HG02610 (cell line): ENCODE measurements around the gene ZFYVE28.

ENCODE experiments used
- ATAC-seq: cut with Tn5 transposase; IDR thresholded peaks from one replicate; pipeline ENCODE4 v1.9.1; 2021; ENCODE audit warnings: mild to moderate bottlenecking, moderate library complexity; ENCODE audit not compliant: unreplicated experiment

ZFYVE28 gene

DNA sequence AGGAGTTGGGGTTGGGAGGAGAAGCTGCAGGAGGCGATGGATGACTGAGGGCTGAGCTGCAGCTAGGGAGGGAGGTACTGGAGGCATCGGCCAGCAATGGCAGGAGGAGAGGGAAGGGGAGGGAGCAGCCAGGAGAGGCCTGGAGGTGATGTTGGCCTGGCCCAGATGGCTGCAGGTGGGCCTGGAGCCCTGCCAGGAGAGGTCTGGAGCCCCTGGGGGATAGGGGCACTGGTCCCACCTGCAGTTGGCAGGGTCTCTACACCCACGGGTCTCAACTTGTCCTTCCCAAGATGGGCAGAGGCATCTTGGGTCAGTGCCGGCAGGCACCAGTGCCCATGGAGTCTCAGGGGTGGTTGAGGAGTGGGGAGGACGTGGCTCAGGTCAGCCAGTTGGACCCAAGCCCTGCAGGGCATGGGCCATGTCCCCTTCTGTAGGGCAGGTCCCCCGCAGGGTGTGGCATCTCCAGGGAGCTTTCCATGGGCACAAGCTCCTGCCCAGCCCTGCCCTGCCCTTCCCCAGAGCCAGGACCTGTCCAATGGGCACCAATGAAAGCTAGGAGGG lies 153.9 kb downstream of the ZFYVE28 start:
- ATAC-seq, result no peak

DNA sequence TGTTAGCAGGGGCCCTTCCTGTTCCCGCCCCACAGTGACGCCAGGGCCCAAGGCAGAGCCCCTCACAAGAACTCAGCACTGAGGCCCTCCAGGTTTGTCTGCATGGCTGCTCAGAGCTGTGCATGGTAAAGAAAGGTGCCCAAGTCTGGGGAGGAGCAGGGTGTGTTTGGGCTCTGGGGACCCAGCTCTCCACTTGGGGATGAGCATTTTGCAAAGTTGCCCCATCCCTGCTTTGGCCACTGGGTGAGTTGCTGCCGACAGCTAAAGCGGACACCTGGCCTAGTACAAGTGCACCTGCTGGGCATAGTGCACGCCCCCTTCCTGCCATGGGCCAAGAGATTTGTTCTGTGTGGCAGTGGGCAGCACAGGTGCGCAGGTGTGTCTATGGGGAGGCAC lies 154.5 kb downstream of the ZFYVE28 start:
- no peak for ATAC-seq

DNA sequence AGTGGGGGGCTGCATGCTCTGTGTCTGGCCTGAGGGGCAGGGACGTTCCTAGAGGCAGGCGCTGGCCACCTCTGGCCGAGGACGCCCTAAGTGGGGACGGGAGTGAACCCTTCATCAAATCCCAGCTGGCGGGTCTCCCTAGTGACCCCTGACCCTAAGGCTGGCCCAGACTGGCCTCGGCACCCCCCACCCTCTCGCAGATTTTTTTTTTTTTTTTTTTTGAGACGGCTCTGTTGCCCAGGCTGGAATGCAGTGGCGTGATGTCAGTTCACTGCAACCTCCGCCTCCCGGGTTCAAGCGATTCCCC lies 155.5 kb downstream of the ZFYVE28 start:
- no peak for ATAC-seq

DNA sequence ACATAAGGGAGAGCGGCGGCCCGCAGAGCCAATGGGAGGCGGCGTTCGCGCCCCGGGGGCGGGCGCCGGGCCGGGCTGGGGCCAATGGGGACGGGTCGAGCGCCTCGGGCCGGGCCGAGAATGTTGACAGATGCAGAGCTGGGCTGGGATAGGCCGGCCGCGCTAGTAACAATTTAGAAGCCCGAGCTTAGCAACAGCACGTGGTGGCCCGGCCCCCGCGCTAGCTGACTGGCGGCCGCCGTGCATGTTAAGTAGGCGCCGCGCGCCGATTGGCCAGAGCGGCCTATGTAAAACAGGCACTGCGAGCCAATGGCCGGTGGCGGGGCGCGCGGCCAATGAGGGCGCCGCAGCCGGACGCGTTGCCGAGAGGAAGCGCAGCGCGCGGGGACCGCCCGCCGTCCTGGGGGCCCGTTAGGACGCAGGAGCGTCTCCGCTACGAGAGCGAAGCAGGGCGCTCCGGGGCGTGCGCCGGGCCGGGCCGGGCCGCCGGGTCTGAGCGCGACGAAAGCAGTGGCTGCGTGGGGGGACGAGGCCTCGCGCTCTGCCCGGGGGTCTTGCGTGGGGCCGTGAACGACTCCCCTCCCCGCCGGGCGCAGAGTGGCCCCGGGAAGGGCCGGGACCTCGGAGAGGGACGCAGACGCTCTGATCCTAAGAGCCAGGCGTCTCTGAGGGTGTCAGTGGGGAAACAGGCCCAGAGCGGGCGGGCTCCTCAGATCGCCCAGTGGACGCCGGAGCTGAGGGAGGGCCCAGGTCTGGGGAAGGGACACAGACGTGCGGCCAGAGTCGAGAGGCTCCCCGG lies 156.1 kb downstream of the ZFYVE28 start:
- peak; percentile 94 for ATAC-seq

DNA sequence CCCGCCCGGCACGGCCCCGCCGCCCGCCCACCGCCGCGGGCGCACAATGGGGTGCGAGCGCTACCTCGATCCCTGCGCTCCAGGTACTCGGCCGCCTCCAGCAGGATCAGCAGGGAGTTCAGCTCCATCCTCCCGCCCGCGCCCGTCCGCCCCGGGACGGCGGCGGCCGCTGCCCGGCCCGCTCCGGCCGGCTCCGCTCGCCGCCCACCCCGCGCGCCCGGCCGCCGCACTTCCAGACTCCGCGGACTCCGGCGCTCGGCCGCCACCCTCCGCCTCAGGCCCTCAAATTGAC lies 156.6 kb downstream of the ZFYVE28 start, which contains the start of gene MXD4:
MXD4 (minus strand) TSS at position 257 of the 292 bp plus-strand sequence; CDS start at position 128, 129 bp downstream.
- no peak for ATAC-seq

DNA sequence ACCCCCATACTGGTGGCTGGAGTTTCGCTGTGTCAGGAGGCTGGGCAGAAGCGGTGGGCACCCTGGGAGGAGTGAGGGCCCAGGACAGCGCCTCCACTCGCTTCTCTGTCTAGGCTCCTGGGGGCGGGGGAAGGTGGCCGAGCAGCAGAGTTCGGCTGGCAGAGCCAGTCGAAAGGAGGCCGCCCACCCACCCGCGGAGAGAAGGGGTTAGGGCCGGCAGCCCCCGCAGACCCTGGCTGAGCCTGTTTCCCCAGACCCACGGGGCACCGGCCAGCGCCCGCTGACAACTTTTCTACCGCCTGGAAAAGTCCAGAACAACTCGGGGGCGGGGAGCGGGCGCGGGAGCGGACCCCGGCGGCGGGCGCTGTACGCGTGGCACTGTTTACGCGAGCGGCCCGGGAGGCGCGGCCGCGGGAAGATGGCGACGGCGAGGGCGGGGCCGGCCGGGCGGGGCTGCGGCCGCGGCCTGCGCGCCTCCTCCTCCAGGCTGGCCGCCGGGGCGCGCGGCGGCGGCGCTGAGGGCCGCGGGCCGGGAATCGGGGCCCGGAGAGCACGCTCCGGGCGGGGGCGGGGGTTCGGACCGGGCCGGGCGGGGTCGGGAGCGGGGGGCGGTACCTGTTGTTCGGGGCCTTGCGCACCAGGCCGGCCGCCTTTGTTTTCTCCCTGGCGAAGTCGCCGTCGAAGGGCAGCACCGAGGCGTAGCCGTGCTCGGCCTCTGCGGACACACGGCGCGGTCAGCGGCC lies 157.2 kb downstream of the ZFYVE28 start:
- peak; percentile 16 for ATAC-seq

DNA sequence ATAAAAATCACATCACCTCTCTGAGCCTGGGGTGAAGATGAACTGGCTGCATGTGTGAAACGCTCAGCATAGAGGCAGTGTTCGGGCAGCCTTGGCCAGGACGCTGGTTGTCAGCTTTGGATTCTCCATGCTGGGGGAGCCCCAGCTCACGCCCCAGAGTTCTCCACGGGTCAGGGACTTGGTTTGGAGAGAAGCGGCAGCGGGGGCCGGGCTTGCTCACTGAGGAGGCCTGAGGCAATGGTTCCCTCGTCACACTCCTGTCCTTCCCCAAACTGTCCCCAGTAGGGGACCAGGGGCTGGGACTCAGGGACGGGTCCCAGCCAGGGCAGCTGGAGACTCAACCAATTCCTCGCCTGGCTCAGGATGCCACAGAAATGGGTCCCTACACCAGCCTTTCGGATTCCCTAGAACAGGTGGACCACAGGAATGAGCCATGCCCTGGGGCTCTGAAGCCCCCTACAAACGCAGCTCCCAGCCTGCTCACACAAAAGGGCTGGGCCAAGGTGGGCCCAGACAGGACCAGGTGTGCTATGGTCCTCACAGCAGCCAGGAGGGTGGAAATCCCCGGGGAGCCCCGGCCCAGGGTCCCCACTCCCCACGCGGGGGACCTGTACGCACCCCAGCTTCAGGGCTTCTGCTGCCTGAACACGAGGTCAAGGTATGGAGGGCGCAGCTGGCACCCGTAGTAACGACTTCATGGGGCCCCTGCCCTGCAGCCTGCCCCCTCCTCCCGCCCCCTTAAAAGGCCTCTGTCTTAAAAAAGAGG lies 157.9 kb downstream of the ZFYVE28 start:
- ATAC-seq, result no peak

DNA sequence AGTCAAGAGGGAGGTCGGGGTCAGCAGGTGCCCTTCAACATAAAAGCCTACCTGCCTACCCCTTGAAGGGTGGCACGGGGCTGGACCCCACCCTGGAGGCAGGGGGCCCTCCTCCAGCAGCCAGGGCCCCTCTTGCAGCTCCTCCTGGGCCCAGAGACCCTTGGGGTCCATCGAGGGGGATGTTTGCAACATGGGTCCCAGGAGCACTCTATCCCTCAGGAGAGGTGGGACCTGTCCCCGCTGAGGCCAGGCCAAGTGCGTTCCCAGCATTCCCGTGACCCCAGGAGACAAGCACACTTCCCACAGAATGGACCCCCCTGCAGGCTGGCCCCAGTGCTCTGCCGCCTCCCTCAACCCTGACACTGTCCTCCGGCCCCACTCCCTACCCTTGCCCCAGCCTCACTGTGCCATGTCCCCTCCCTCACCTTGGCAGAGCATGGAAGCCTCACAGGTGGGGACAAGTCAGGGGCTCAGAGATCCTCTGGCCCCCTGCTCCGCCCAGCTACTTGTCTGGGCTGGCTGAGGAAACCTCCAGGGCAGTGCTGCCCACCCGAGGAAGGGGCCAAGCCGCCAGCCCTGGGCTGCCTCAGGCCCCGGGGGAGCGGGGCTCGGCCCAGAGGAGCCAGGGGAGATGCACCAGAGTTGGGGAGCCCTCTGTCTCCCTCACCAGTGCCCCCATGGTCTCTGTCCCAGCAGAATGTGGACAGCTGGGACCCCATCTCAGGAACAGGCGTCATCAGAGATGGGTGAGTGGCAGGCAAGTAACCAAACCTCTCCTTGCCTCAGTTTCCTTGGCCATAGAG lies 158.7 kb downstream of the ZFYVE28 start:
- ATAC-seq, result no peak

DNA sequence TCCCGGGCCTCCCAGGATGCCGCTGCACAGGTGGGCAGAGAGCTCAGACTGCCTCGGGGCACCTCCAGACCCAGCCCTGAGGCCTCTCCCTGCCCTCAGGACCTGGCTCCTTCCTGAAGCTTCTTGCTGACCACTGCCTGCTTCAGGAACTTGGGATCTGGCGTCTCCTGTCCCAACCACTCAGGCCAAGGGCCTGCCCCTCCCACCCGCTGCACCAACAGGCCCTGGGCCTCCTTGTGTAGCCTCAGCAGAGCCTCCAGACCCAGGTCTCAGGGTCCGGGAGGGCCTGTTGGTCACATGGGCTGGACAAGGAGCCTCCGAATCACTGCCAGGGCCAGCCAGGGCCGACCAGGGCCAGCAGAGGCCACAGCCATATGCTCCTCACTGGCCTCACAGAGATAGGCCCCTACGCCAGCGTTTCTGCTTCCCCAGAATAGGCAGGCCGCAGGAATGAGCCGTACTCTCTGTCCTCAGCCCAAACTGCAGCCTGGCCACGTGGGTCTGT lies 159.4 kb downstream of the ZFYVE28 start:
- no peak for ATAC-seq

DNA sequence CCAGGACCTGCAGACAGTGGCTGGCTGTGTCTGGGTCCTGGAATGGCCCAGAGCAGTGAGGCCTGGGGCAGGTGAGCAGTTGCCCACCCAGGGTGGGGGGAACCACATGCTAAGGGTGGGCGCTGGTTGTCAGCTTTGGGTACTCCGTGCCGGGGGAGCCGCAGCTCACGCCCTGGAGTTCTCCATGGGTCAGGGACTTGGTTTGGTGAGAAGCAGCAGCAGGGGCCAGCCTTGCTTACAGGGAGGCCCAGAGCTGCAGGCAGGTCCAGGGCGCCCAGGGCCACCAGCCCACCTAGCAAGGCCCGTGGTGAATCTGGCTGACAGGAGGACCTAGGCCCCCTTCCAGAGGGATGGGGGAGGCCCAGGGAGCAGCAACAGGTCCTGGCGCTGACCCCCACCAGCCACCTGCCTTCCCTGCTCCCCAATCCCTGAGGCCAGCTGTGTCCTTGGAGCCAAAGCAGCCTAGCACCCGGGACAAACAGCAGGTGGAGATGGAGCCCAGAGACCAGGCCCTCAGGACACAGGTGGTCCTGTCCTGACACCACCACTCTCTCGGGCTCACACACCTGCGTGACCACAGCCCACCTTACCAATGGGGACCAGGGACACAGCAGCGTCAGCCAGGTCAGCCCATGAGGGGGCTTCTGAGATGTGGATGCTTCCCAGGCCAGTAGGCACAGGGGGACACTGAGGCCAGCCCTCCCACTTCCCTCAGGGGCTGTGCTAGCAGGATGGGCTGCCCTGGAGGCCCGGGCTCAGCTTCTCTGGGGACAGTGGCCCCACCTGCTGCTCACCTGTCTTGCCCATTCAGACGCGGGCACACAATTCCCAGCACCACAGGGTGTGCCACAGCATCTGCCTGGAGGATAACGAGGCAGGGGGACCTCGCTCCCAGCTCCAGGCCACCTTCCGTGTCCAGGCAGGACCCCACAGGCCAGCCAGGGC lies 160.1 kb downstream of the ZFYVE28 start:
- no peak for ATAC-seq

DNA sequence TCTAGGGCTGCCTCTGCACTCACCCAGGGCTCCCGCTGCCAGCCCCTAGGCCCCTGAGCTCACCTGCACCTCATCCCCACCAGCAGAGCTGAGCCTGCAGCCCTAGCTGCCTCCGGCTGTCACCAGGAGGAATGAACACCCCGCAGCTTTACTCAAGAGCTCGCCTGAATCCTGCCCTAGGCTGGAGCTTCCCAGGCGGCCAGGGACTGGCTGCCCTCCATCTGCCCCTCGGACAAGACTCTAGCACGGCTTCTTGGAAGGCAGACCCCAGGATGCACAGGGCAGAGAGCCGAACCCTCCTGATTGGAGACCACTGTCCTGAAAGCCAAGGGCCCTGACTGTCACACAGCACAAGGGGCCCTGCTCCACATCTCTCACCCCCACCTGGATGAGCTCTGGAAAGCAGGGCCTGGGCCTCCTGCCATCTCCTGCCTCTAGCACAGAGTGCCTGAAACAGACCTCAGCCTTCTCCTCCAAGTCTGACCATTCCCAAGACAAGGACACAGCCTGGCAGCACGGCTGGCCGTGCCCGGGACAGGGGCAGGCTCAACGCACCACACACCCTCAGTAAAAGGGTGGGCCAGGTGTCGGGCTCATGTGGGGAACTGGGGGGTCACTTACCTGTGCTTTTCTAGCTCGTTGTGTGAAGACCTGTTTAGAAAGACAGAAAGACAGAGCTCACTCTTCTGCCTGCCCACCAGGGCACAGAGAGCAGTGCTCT lies 160.9 kb downstream of the ZFYVE28 start:
- no peak for ATAC-seq

DNA sequence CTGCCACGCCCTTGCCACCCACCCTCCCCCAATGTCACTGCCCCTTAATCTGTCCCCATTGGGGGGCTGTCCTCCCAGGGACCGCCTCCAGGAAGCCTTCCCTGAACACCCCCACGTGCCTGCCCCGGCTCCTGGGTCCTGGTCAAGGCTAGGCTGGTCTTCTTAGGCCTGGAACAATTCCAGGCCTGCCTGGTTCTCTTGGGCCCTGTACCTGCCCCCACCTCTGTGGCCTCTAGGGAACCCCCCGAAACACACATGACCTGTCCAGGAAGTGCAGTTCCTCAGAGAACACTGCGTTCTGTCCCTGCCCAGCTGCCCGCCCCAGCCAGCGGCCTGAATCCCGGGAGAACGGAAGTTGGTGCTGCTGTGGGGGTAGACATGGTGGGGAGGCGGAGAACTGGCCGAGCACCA lies 161.7 kb downstream of the ZFYVE28 start:
- ATAC-seq, result no peak

DNA sequence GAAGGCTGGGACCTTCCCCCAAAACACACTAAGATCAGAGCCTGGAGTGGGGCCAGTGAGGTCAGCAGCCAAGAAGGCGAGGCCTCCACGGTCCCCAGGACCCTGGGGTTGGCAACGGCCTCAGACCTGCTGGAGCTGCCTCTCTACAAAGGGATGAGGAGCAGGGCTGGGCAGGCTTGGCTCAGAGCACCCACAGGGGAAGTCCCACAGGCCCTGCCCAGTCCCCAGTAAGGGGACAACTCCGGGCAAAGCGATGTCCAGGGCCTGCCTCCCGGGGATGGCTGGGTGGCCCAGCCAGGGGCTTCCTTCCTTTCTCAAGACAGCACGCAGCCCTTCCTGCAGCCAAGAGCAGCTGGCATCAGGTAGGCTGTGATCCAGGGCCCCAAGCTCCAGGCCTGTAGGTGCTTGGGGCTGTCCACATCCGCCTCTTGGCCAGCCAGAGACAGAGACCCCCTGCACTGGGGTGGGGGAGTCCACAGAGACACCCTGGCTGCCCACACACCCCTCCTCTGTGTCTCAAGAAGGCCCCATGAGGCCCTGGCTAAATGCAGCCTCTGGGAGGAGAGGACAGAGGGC lies 162.2 kb downstream of the ZFYVE28 start:
- ATAC-seq, result no peak

DNA sequence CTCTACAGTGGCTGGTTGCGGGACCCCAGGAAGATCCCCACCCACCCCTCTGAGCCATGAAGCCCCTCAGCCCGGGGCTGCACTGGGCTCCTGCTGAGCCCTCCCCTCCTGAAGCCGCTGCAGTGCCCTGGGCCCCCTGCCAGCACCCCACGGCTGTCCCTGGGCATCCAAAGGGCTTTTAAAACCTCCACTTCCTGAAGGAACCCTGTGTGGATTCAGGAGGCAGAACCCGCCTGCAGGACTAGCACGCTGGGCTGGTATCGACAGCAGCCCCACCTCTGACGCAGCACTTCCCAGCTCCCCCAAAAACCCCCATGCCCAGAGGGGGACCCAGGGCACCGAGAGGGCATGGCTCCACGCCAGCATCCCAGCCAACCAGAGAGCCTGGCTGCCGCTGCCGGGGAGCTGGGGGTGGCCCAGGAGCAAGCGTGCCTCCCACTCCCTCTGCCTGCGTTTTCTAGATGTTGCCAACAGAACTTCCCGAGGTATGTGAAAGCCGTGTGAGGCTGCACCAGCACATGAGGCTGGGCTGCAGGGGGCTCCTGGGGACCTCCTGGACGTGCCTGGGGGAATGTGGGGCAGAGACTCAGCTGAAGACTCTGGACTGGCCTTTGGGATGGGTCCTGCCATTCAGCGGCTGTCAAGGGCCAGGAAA lies 162.8 kb downstream of the ZFYVE28 start:
- ATAC-seq, result no peak

DNA sequence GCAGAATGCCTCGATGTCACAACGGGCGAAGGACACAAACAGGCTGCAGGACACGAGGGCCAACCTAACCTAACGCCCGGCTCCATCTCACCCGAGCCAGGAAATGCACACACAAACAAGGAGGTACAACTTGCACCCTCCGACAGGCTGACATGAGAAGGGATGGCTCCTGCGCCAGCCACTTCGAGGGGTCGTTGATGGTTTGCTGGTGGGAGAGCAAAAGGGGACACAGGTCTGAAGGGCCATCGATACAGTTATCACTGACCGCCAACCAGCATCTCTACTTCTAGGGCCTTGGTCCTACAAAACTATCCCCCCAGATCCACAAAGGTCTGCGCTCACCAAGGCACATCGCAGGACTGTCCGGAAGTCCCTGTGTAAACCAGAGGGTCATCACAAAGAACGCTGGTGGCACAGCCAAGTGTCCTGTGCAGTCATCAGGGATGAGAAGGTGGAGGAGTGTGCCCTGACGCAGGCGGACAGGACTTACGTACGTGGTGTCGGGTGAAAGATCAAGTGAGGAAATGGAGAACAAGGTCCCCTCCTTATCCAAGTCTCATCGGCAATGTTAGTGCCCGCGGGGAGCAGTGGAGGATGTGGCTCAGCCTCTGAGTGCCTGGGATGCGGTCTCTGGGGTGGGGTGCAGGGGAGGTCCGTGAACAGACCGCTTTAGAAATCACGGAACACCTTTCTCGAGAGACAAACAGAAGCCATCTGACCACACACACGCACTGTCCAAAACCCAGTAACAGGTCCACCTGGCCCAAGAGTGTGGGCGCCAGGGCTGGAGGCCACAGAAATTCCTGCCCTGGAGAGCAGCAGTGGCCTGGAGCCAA lies 163.6 kb downstream of the ZFYVE28 start:
- ATAC-seq, result no peak

DNA sequence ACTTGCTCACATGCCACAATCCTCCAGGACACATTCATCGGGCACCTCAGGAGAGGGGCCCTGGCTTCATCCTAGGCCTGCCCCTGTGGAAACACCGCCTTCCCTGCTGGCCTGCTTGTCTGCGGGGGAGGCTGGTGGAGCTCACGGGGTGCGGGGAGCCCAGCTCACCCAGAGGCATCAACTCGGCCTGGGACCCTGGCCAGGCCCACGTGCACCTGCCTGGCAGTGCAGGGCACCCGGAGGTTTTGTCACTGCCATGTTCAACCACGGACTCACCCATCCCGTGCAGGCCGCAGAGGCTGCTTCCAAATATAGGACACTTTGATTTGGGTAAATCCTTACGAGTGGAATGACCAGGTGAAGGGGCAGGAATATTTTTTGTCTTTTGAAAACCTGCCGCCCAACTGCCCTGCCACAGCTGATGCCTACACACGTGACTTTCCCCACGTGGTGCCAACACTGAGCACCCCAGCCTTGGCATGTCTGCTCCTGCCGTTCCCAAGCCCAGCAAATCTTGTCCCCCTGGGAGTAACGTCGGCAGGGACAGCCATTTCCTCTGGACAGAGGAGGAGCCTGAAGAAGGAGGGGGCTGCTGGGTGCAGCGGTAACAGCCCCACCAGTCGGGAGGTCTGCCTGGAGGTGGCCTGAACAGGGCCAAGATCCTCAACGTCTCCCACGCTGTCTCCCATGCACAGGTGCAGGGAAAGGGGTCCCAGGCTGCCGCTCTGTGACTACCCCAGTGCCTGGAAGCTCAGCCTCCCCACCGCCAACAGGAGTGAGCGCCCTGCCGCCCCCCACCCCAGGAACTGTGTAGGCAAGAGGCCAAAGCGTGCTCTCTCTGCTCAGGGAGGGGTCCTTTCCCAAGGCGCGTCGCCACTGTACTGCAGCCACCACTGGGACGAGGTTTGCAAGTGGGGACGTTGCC lies 165.0 kb downstream of the ZFYVE28 start:
- ATAC-seq, result no peak
